Liver (tissue), 3 donors: ENCODE data around the gene SCNN1B.

Experiments
- NR2F2 ChIP-seq: IDR thresholded peaks from 2 replicates; pipeline ENCODE4 v1.6.1; 2016; ENCODE audit warnings: antibody characterized with exemption
- RAD21 ChIP-seq, 2 donors: IDR thresholded peaks; 2 replicates each; pipeline ENCODE4 v1.6.1; 2016; ENCODE audit warnings: antibody characterized with exemption in 2 of 2, mild to moderate bottlenecking in 2 of 2
- SP1 ChIP-seq: IDR thresholded peaks from 2 replicates; pipeline ENCODE4 v1.6.1; 2018; ENCODE audit warnings: antibody characterized with exemption, mild to moderate bottlenecking
- TF ChIP-seq, protein P1 (sequence below): fragments of 150-350 bp; IDR thresholded peaks from 2 replicates; pipeline ENCODE4 v1.5.1; 2017; ENCODE audit warnings: improper control_type of control experiment, low read depth, low read length; ENCODE audit not compliant: missing input control
- donor health status: healthy.
- donor health status: healthy.

DNA sequence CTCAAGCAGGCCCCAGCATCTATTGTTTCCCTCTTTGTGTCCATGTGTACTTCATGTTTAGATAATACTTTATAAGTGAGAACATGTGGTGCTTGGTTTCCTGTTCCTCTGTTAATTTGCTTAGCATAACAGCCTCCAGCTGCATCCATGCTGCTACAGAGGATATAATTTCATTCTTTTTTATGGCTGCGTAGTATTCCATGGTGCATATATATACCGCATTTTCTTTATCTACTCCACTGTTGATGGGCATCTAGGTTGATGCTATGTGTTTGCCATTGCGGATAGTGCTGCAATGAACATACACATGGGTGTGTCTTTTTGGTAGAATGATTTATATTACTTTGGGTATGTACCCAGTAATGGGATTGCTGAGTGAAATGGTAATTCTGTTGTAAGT lies 31.4 kb upstream of the SCNN1B start:
- TF ChIP-seq, protein P1, sequence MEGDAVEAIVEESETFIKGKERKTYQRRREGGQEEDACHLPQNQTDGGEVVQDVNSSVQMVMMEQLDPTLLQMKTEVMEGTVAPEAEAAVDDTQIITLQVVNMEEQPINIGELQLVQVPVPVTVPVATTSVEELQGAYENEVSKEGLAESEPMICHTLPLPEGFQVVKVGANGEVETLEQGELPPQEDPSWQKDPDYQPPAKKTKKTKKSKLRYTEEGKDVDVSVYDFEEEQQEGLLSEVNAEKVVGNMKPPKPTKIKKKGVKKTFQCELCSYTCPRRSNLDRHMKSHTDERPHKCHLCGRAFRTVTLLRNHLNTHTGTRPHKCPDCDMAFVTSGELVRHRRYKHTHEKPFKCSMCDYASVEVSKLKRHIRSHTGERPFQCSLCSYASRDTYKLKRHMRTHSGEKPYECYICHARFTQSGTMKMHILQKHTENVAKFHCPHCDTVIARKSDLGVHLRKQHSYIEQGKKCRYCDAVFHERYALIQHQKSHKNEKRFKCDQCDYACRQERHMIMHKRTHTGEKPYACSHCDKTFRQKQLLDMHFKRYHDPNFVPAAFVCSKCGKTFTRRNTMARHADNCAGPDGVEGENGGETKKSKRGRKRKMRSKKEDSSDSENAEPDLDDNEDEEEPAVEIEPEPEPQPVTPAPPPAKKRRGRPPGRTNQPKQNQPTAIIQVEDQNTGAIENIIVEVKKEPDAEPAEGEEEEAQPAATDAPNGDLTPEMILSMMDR = no peak
- TF ChIP-seq SP1 (no peak), NR2F2 (no peak), RAD21 (IDR thresholded peaks at IDR 0.05) (no peak)
